K562 (cell line): ENCODE measurements around the gene KHSRP. TPM values are rescaled to one million over a fixed set of nuclear protein-coding genes. Genes with fewer than 3 reads are reported as not detected.

ENCODE experiments used
- ATAC-seq: fragments of 200-7000 bp; cut with Tn5 transposase; 3 replicates; pipeline ENCODE4 v1.9.1; 2020; ENCODE audit warnings: moderate library complexity
- BruUV-seq: library from RNA; stranded (reverse); fragments of 400-500 nt; replicated peaks from 2 replicates; lab custom pipeline; 2021; lab: Mats Ljungman, UMichigan
- CTCF ChIA-PET: fragments of 300-600 bp; formaldehyde crosslinking; extraction: SDS; loops from one replicate; lab custom pipeline; 2021; ENCODE audit warnings: low intra/inter-chr PET ratio; lab: Yijun Ruan, JAX
- POLR2A ChIA-PET: fragments of 300-600, 350-650 bp; sonication (Branson Sonifier 250); formaldehyde crosslinking; extraction: SDS; loops from one replicate; lab custom pipeline; 2021; ENCODE audit warnings: antibody characterized with exemption, inconsistent platforms; lab: Yijun Ruan, JAX
- DNase-seq, 4 experiments: peaks; one replicate each; pipeline versions ENCODE4 v3.0.0 to v3.0.0-alpha.2; 2011 to 2018; ENCODE audit warnings: low spot score in 3 of 4, mixed read lengths in 3 of 4; ENCODE audit errors: extremely low read depth in 1 of 4
- FAIRE-seq: peaks from 2 replicates; lab custom pipeline; 2011; peaks lifted over from hg19 to GRCh38; lab: Jason Lieb, UNC
- H2AFZ ChIP-seq: 2 replicates; pipeline ENCODE4 v1.6.0; 2011; ENCODE audit warnings: low read depth, low read length, control low read depth, inconsistent platforms
- H3K27ac ChIP-seq: fragments of 200-600 bp; 3 replicates; pipeline ENCODE4 v1.8.0; 2011; ENCODE audit warnings: low read depth, mild to moderate bottlenecking, control low read depth, inconsistent platforms, low read length, moderate library complexity, mixed read lengths; ENCODE audit errors: extremely low read depth
- H3K27me3 ChIP-seq, 2 experiments: fragments of 300-600 bp in 1 of 2; 2 replicates in 1 of 2; 3 replicates in 1 of 2; pipeline versions ENCODE4 v1.6.0 to v1.8.0; 2011; ENCODE audit warnings: inconsistent platforms in 2 of 2, low read length in 2 of 2, mild to moderate bottlenecking in 1 of 2, mixed read lengths in 1 of 2, moderate library complexity in 1 of 2; ENCODE audit not compliant: control insufficient read depth in 2 of 2, insufficient read depth in 2 of 2
- H3K36me3 ChIP-seq: fragments of 300-600 bp; 3 replicates; pipeline ENCODE4 v1.8.0; 2011; ENCODE audit warnings: mild to moderate bottlenecking, low read length, inconsistent platforms; ENCODE audit not compliant: control insufficient read depth, insufficient read depth
- H3K4me1 ChIP-seq, 2 experiments: fragments of 200-600 bp in 1 of 2; replicated peaks in 1 of 2; 2 replicates in 1 of 2; 3 replicates in 1 of 2; pipeline versions ENCODE4 v1.5.1 to v1.8.0; 2011; ENCODE audit warnings: inconsistent platforms in 2 of 2, low read length in 2 of 2, mild to moderate bottlenecking in 1 of 2, mixed read lengths in 1 of 2, moderate library complexity in 1 of 2; ENCODE audit not compliant: control insufficient read depth in 2 of 2, insufficient read depth in 2 of 2
- H3K4me2 ChIP-seq: 2 replicates; pipeline ENCODE4 v1.6.1; 2011; ENCODE audit warnings: low read length, control low read depth, inconsistent platforms, mixed read lengths; ENCODE audit not compliant: insufficient read depth
- H3K4me3 ChIP-seq: fragments of 200-600 bp; sonication (generic), shearing (Covaris generic); 2 replicates; pipeline ENCODE4 v1.5.1; 2016; ENCODE audit warnings: control low read depth, inconsistent platforms
- H3K79me2 ChIP-seq: fragments of 200-600 bp; 3 replicates; pipeline ENCODE4 v1.8.0; 2011; ENCODE audit warnings: low read length, inconsistent platforms; ENCODE audit not compliant: control insufficient read depth, insufficient read depth
- H3K9ac ChIP-seq, 2 experiments: 2 replicates each; pipeline versions ENCODE4 v1.6.0 to v1.6.1; 2011; ENCODE audit warnings: low read depth in 2 of 2, low read length in 2 of 2, control low read depth in 1 of 2, inconsistent platforms in 1 of 2, mild to moderate bottlenecking in 1 of 2, mixed read lengths in 1 of 2; ENCODE audit not compliant: insufficient read depth in 1 of 2
- H3K9me1 ChIP-seq: one replicate; pipeline ENCODE4 v1.6.0; 2011; ENCODE audit warnings: inconsistent platforms, mild to moderate bottlenecking, low read length, moderate library complexity; ENCODE audit not compliant: control insufficient read depth, insufficient read depth
- H3K9me3 ChIP-seq: replicated peaks from 2 replicates; pipeline ENCODE4 v1.5.1; 2011; ENCODE audit warnings: low read depth, low read length, inconsistent platforms; ENCODE audit not compliant: control insufficient read depth, insufficient read depth
- H4K20me1 ChIP-seq: replicated peaks from 2 replicates; pipeline ENCODE4 v1.6.1; 2011; ENCODE audit warnings: low read length, inconsistent platforms, mixed read lengths; ENCODE audit not compliant: control insufficient read depth, insufficient read depth
- ZNF239 ChIP-seq: fragments of 250-450 bp; sonication (Bioruptor Pico); IDR thresholded peaks from 2 replicates; pipeline ENCODE4 v1.4.0; 2020; ENCODE audit warnings: mild to moderate bottlenecking
- WGBS: fragments of 100-300 bp; shearing (Covaris generic); methylation state at CpG from one replicate; pipeline ENCODE4 v1.1.6; 2016; ENCODE audit warnings: low coverage, mixed read lengths; ENCODE audit not compliant: insufficient coverage; ENCODE audit errors: missing lambda C conversion rate; 5-methylcytosine and 5-hydroxymethylcytosine counted together
- in situ Hi-C: fragments of 300-500 bp; cut with MboI; formaldehyde crosslinking; loops from 4 replicates; pipeline ENCODE4 v1.15.0; 2018; ENCODE audit warnings: inconsistent platforms, mixed read lengths
- intact Hi-C: fragments of 100-400 bp; cut with micrococcal nuclease; formaldehyde crosslinking; loops from 2 replicates; pipeline ENCODE4 v1.14.2; 2022
- polyA plus RNA-seq, 8 experiments: library from polyadenylated mRNA; depleted of rRNA in 4 of 8; stranded (reverse) in 5 of 8; unstranded in 3 of 8; fragments of >200 nt; fragmentation: Nextera tagmentation in 2 of 8; fragmentation: Illumina TruSeq in 1 of 8; extraction: Ambion mirVana in 2 of 8; extraction: Trizol in 1 of 8; gene quantifications; 2 replicates each; pipeline versions ENCODE4 v1.2.1 to v1.2.3, GENCODE V29; 2011 to 2014; ENCODE audit warnings: inconsistent platforms in 1 of 8, missing spikeins in 1 of 8
- total RNA-seq, 7 experiments: library from RNA; depleted of rRNA in 6 of 7; stranded (reverse); fragments of >200 nt in 6 of 7; fragmentation: Illumina TruSeq in 2 of 7; extraction: Trizol in 2 of 7; gene quantifications; 2 replicates each; pipeline versions ENCODE4 v1.2.1 to v1.2.3, GENCODE V29; 2011 to 2021; ENCODE audit warnings: low replicate concordance in 1 of 7
- TF ChIP-seq, protein P1 (sequence below): fragments of 200-600 bp; sonication (generic); IDR thresholded peaks from one replicate; pipeline ENCODE4 v1.6.1; 2012; ENCODE audit warnings: mild to moderate bottlenecking, low read depth, low read length, inconsistent platforms

Gene KHSRP
- total and polyA plus RNA-seq, 9 of the 15 experiments (the other 6 are each of a cell fraction or from before 2014, with no cell fraction given) = 4.2 to 564 (median 139) TPM

GRCh38 chr19:6440905-6441304, 16.3 kb upstream of the KHSRP start:
- H3K4me3 ChIP-seq = no peak overlapping the region
- H3K4me2 ChIP-seq = no peak overlapping the region
- no TSS peak for BruUV-seq
- H4K20me1 ChIP-seq = no peaks in the 10 kb centered on the region
- ChIA-PET POLR2A (no interaction called here), CTCF (no interaction called here)
- intact Hi-C loops (no loop called here), in situ Hi-C loops (no loop called here)
- H2AFZ ChIP-seq = no peak overlapping the region
- ATAC-seq (no peak), FAIRE-seq (no peak), DNase-seq (no peak)
- no peak overlapping the region for H3K27ac ChIP-seq
- no peak overlapping the region for H3K9ac ChIP-seq
- H3K36me3 ChIP-seq = peaks cover 5% of the 10 kb centered on the region; the same call in 2 of the 3 replicates
- no peaks in the 10 kb centered on the region for H3K27me3 ChIP-seq
- no peaks in the 10 kb centered on the region for H3K79me2 ChIP-seq
- H3K9me1 ChIP-seq = no peaks in the 10 kb centered on the region
- WGBS = 67% methylated on average over 3 of the region's 3 CpGs
- no peaks in the 10 kb centered on the region; a peak in 1 of 5 replicates for H3K4me1 ChIP-seq
- no peaks in the 10 kb centered on the region for H3K9me3 ChIP-seq
- TF ChIP-seq ZNF239 = no peak
- TF ChIP-seq, protein P1, sequence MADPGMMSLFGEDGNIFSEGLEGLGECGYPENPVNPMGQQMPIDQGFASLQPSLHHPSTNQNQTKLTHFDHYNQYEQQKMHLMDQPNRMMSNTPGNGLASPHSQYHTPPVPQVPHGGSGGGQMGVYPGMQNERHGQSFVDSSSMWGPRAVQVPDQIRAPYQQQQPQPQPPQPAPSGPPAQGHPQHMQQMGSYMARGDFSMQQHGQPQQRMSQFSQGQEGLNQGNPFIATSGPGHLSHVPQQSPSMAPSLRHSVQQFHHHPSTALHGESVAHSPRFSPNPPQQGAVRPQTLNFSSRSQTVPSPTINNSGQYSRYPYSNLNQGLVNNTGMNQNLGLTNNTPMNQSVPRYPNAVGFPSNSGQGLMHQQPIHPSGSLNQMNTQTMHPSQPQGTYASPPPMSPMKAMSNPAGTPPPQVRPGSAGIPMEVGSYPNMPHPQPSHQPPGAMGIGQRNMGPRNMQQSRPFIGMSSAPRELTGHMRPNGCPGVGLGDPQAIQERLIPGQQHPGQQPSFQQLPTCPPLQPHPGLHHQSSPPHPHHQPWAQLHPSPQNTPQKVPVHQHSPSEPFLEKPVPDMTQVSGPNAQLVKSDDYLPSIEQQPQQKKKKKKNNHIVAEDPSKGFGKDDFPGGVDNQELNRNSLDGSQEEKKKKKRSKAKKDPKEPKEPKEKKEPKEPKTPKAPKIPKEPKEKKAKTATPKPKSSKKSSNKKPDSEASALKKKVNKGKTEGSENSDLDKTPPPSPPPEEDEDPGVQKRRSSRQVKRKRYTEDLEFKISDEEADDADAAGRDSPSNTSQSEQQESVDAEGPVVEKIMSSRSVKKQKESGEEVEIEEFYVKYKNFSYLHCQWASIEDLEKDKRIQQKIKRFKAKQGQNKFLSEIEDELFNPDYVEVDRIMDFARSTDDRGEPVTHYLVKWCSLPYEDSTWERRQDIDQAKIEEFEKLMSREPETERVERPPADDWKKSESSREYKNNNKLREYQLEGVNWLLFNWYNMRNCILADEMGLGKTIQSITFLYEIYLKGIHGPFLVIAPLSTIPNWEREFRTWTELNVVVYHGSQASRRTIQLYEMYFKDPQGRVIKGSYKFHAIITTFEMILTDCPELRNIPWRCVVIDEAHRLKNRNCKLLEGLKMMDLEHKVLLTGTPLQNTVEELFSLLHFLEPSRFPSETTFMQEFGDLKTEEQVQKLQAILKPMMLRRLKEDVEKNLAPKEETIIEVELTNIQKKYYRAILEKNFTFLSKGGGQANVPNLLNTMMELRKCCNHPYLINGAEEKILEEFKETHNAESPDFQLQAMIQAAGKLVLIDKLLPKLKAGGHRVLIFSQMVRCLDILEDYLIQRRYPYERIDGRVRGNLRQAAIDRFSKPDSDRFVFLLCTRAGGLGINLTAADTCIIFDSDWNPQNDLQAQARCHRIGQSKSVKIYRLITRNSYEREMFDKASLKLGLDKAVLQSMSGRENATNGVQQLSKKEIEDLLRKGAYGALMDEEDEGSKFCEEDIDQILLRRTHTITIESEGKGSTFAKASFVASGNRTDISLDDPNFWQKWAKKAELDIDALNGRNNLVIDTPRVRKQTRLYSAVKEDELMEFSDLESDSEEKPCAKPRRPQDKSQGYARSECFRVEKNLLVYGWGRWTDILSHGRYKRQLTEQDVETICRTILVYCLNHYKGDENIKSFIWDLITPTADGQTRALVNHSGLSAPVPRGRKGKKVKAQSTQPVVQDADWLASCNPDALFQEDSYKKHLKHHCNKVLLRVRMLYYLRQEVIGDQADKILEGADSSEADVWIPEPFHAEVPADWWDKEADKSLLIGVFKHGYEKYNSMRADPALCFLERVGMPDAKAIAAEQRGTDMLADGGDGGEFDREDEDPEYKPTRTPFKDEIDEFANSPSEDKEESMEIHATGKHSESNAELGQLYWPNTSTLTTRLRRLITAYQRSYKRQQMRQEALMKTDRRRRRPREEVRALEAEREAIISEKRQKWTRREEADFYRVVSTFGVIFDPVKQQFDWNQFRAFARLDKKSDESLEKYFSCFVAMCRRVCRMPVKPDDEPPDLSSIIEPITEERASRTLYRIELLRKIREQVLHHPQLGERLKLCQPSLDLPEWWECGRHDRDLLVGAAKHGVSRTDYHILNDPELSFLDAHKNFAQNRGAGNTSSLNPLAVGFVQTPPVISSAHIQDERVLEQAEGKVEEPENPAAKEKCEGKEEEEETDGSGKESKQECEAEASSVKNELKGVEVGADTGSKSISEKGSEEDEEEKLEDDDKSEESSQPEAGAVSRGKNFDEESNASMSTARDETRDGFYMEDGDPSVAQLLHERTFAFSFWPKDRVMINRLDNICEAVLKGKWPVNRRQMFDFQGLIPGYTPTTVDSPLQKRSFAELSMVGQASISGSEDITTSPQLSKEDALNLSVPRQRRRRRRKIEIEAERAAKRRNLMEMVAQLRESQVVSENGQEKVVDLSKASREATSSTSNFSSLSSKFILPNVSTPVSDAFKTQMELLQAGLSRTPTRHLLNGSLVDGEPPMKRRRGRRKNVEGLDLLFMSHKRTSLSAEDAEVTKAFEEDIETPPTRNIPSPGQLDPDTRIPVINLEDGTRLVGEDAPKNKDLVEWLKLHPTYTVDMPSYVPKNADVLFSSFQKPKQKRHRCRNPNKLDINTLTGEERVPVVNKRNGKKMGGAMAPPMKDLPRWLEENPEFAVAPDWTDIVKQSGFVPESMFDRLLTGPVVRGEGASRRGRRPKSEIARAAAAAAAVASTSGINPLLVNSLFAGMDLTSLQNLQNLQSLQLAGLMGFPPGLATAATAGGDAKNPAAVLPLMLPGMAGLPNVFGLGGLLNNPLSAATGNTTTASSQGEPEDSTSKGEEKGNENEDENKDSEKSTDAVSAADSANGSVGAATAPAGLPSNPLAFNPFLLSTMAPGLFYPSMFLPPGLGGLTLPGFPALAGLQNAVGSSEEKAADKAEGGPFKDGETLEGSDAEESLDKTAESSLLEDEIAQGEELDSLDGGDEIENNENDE = no peak
